A549 (cell line): ENCODE measurements around the gene SUMO3. TPM values are rescaled to one million over a fixed set of nuclear protein-coding genes. Genes with fewer than 3 reads are reported as not detected.

Source experiments
- ATAC-seq, 2 experiments: fragments of 200-7000 bp in 1 of 2; fragments of >200 bp in 1 of 2; cut with Nextera tagmentation in 1 of 2; cut with Tn5 transposase in 1 of 2; 3 replicates each; pipeline versions ENCODE4 v1.8.0 to v1.9.1; 2018 to 2020; ENCODE audit warnings: mild to moderate bottlenecking in 1 of 2, moderate library complexity in 1 of 2
- CTCF ChIA-PET: fragments of 300-600 bp; sonication (Branson Sonifier 250); formaldehyde crosslinking; extraction: SDS; loops from one replicate; lab custom pipeline; 2021; ENCODE audit warnings: antibody characterized with exemption, inconsistent platforms; lab: Yijun Ruan, JAX
- POLR2A ChIA-PET: fragments of 350-600 bp; formaldehyde crosslinking; extraction: SDS; loops from one replicate; lab custom pipeline; 2021; ENCODE audit warnings: antibody characterized with exemption, inconsistent platforms; lab: Yijun Ruan, JAX
- DNase-seq, 2 experiments: peaks; one replicate each; pipeline versions ENCODE4 v3.0.0 to v3.0.0-alpha.2; 2011 to 2016; ENCODE audit warnings: low read depth in 1 of 2, low spot score in 1 of 2
- FAIRE-seq: peaks from 2 replicates; lab custom pipeline; 2011; peaks lifted over from hg19 to GRCh38; lab: Jason Lieb, UNC
- H3K27ac ChIP-seq, 2 experiments: fragments of >200 bp; sonication (Bioruptor Twin); formaldehyde crosslinking; 3 replicates each; pipeline ENCODE4 v1.5.1; 2016 to 2017
- H3K4me1 ChIP-seq: fragments of >200 bp; sonication (Bioruptor Twin); formaldehyde crosslinking; 3 replicates; pipeline ENCODE4 v1.6.1; 2016
- H3K4me2 ChIP-seq: fragments of >200 bp; sonication (Bioruptor Twin); formaldehyde crosslinking; 3 replicates; pipeline ENCODE4 v1.6.1; 2016
- H3K4me3 ChIP-seq: fragments of >200 bp; sonication (Bioruptor Twin); formaldehyde crosslinking; 3 replicates; pipeline ENCODE4 v1.5.1; 2016
- H3K9me3 ChIP-seq: fragments of >200 bp; sonication (Bioruptor Twin); formaldehyde crosslinking; 3 replicates; pipeline ENCODE4 v1.6.1; 2016
- BCL3 ChIP-seq: fragments of >200 bp; sonication (Bioruptor Twin); formaldehyde crosslinking; IDR thresholded peaks from 3 replicates; pipeline ENCODE4 v1.6.1; 2016
- CBX8 ChIP-seq: fragments of 200-600 bp; sonication (generic); IDR thresholded peaks from 2 replicates; pipeline ENCODE4 v1.6.1; 2016
- CHD4 ChIP-seq: fragments of 200-600 bp; sonication (generic); IDR thresholded peaks from 2 replicates; pipeline ENCODE4 v1.6.1; 2016; ENCODE audit warnings: antibody characterized with exemption, mild to moderate bottlenecking, borderline replicate concordance
- CTCF ChIP-seq: fragments of >200 bp; sonication (Bioruptor Twin); formaldehyde crosslinking; IDR thresholded peaks from 3 replicates; pipeline ENCODE4 v1.5.1; 2016
- EHF ChIP-seq: fragments of 250-450 bp; sonication (Bioruptor Pico); IDR thresholded peaks from 2 replicates; pipeline ENCODE4 v1.5.0; 2020; ENCODE audit warnings: mild to moderate bottlenecking
- EHMT2 ChIP-seq: fragments of 200-600 bp; sonication (generic); IDR thresholded peaks from 2 replicates; pipeline ENCODE4 v1.6.1; 2016; ENCODE audit warnings: antibody characterized with exemption, low read depth, mild to moderate bottlenecking, moderate library complexity
- ELK1 ChIP-seq: fragments of 150-350 bp; IDR thresholded peaks from 2 replicates; pipeline ENCODE4 v1.6.1; 2014; ENCODE audit warnings: low read depth, mild to moderate bottlenecking, low read length
- EP300 ChIP-seq, 2 experiments: fragments of >200 bp; sonication (Bioruptor Twin); formaldehyde crosslinking; IDR thresholded peaks; 2 replicates in 1 of 2; 3 replicates in 1 of 2; pipeline ENCODE4 v1.6.1; 2016 to 2017
- ESRRA ChIP-seq: fragments of 150-350 bp; IDR thresholded peaks from 2 replicates; pipeline ENCODE4 v1.6.1; 2014; ENCODE audit warnings: mild to moderate bottlenecking, low read length, borderline replicate concordance
- FOXS1 ChIP-seq: fragments of 250-450 bp; sonication (Bioruptor Pico); IDR thresholded peaks from 2 replicates; pipeline ENCODE4 v1.5.0; 2020; ENCODE audit warnings: mild to moderate bottlenecking, moderate library complexity
- HDAC2 ChIP-seq: fragments of 200-600 bp; sonication (generic); IDR thresholded peaks from 2 replicates; pipeline ENCODE4 v1.6.1; 2016
- HES2 ChIP-seq: fragments of >200 bp; sonication (Bioruptor Twin); formaldehyde crosslinking; IDR thresholded peaks from 2 replicates; pipeline ENCODE4 v1.6.1; 2016
- HMGXB4 ChIP-seq: fragments of 250-450 bp; sonication (Bioruptor Pico); IDR thresholded peaks from 2 replicates; pipeline ENCODE4 v1.5.0; 2021; ENCODE audit warnings: mild to moderate bottlenecking, moderate library complexity, borderline replicate concordance
- HOXB13 ChIP-seq: fragments of 250-450 bp; sonication (Bioruptor Pico); IDR thresholded peaks from 2 replicates; pipeline ENCODE4 v1.5.0; 2020; ENCODE audit warnings: low read depth, mild to moderate bottlenecking, moderate library complexity
- HOXB5 ChIP-seq: fragments of 250-450 bp; sonication (Bioruptor Pico); IDR thresholded peaks from 2 replicates; pipeline ENCODE4 v1.5.0; 2020; ENCODE audit warnings: mild to moderate bottlenecking, moderate library complexity
- JUNB ChIP-seq: fragments of >200 bp; sonication (Bioruptor Twin); formaldehyde crosslinking; IDR thresholded peaks from 2 replicates; pipeline ENCODE4 v1.6.1; 2016
- KDM5A ChIP-seq: fragments of 200-600 bp; sonication (generic); IDR thresholded peaks from 2 replicates; pipeline ENCODE4 v1.6.1; 2016; ENCODE audit warnings: antibody characterized with exemption, mild to moderate bottlenecking
- NR3C1 ChIP-seq: fragments of >200 bp; sonication (Bioruptor Twin); formaldehyde crosslinking; IDR thresholded peaks from 3 replicates; pipeline ENCODE4 v1.6.1; 2017
- PBX3 ChIP-seq: IDR thresholded peaks from 2 replicates; pipeline ENCODE4 v1.6.1; 2012
- RCOR1 ChIP-seq: fragments of 150-350 bp; IDR thresholded peaks from 2 replicates; pipeline ENCODE4 v1.6.1; 2014; ENCODE audit warnings: antibody characterized with exemption, low read length, low read depth
- SMC3 ChIP-seq: fragments of >200 bp; sonication (Bioruptor Twin); formaldehyde crosslinking; IDR thresholded peaks from 3 replicates; pipeline ENCODE4 v1.6.1; 2018; ENCODE audit warnings: inconsistent platforms
- ZFP36 ChIP-seq: fragments of 450-650 bp; IDR thresholded peaks from 2 replicates; pipeline ENCODE4 v1.6.1; 2014; ENCODE audit warnings: borderline replicate concordance; ENCODE audit not compliant: partially characterized antibody
- ZNF302 ChIP-seq: fragments of 250-450 bp; sonication (Bioruptor Pico); IDR thresholded peaks from 2 replicates; pipeline ENCODE4 v1.9.0; 2021; ENCODE audit warnings: inconsistent platforms, mild to moderate bottlenecking, moderate library complexity
- WGBS: methylation state at CpG from one replicate; pipeline ENCODE4 v1.1.6; 2017; ENCODE audit errors: missing lambda C conversion rate; 5-methylcytosine and 5-hydroxymethylcytosine counted together
- polyA plus RNA-seq, 4 experiments: library from polyadenylated mRNA; depleted of rRNA in 3 of 4; stranded (reverse); fragments of >200 nt; fragmentation: RNase III in 1 of 4; extraction: RNeasy Plus Mini Kit Qiagen cat#74134 plus additional on column Dnase treatment in 1 of 4; gene quantifications; 2 replicates in 3 of 4; 3 replicates in 1 of 4; pipeline ENCODE4 v1.2.3, GENCODE V29; 2011 to 2017

The SUMO3 gene
- polyA plus RNA-seq, 2 of the 4 experiments (the other 2 are of a cell fraction) = 78.4 to 110 TPM

- WGBS = 90% methylated on average over 15 of the region's 20 CpGs
- DNase-seq = no peak
- TF ChIP-seq ELK1 (no peak), EP300 (IDR thresholded peaks at IDR 0.05) (no peak), NR3C1 (no peak), HDAC2 (no peak), PBX3 (no peak)
- TF ChIP-seq, all 56 proteins: peak for 0
- no peak for ATAC-seq
- CTCF ChIA-PET = interaction anchor here (0.6 to 1.7 kb wide), 4 partner anchors 20 to 208 kb away, joined by 3 to 6 read pairs (median 4); no protein-coding TSS in a partner anchor
- Histone ChIP-seq H3K9me3 (no peaks in the 10 kb centered on the region), H3K4me2 (no peak overlapping the region), H3K4me3 (no peak overlapping the region), H3K27ac (no peak overlapping the region), H3K4me1 (no peaks in the 10 kb centered on the region)
- FAIRE-seq = no peak
- POLR2A ChIA-PET = no interaction called here
Measured at GRCh38 chr21:44773291-44773932, 44.5 kb downstream of the SUMO3 start.

- DNase-seq (no peak), FAIRE-seq (no peak), ATAC-seq (no peak)
- Histone ChIP-seq H3K27ac (no peak overlapping the region), H3K9me3 (no peaks in the 10 kb centered on the region), H3K4me2 (no peak overlapping the region), H3K4me1 (no peaks in the 10 kb centered on the region), H3K4me3 (no peak overlapping the region)
- TF ChIP-seq CTCF = no peak
- no peak for TF ChIP-seq ESRRA
- TF ChIP-seq NR3C1 = no peak
- ChIA-PET CTCF (interaction anchor here (1.3 to 1.6 kb wide), 2 partner anchors 15 to 22 kb away, joined by 3 to 7 read pairs; no protein-coding TSS in a partner anchor), POLR2A (no interaction called here)
- 97% methylated on average over 15 of the region's 17 CpGs for WGBS
Measured at GRCh38 chr21:44771896-44772525, 45.9 kb downstream of the SUMO3 start.

- Histone ChIP-seq H3K4me1 (peaks cover 5% of the 10 kb centered on the region; the same call in 1 of the 3 replicates), H3K4me2 (no peak overlapping the region), H3K4me3 (no peak overlapping the region), H3K27ac (no peak overlapping the region), H3K9me3 (no peaks in the 10 kb centered on the region)
- no peak for ATAC-seq
- TF ChIP-seq EHF (no peak), KDM5A (no peak), HOXB5 (CRISPR knock-in tag) (no peak), EP300 (IDR thresholded peaks at IDR 0.05) (no peak), RCOR1 (no peak), ZFP36 (no peak), EHMT2 (no peak), HOXB13 (CRISPR knock-in tag) (no peak), CHD4 (no peak), FOXS1 (CRISPR knock-in tag) (no peak), ZNF302 (no peak), CBX8 (no peak), HES2 (no peak), HMGXB4 (CRISPR knock-in tag) (no peak), SMC3 (no peak), BCL3 (no peak), JUNB (no peak)
- DNase-seq = no peak
- FAIRE-seq = no peak
- 79% methylated on average over 13 of the region's 30 CpGs for WGBS
- CTCF ChIA-PET = interaction anchor here (1.6 kb wide), 2 partner anchors 25 to 29 kb away, joined by 3 read pairs; no protein-coding TSS in a partner anchor
- POLR2A ChIA-PET = no interaction called here
Measured at GRCh38 chr21:44767834-44768831, 49.7 kb downstream of the SUMO3 start.
